ENCODE results near the gene KCMF1. TPM values are rescaled to one million over a fixed set of nuclear protein-coding genes. Genes with fewer than 3 reads are reported as not detected.

The KCMF1 gene
- polyA plus RNA-seq, 1 donor from 2014 or later: 43.3 TPM

DNA sequence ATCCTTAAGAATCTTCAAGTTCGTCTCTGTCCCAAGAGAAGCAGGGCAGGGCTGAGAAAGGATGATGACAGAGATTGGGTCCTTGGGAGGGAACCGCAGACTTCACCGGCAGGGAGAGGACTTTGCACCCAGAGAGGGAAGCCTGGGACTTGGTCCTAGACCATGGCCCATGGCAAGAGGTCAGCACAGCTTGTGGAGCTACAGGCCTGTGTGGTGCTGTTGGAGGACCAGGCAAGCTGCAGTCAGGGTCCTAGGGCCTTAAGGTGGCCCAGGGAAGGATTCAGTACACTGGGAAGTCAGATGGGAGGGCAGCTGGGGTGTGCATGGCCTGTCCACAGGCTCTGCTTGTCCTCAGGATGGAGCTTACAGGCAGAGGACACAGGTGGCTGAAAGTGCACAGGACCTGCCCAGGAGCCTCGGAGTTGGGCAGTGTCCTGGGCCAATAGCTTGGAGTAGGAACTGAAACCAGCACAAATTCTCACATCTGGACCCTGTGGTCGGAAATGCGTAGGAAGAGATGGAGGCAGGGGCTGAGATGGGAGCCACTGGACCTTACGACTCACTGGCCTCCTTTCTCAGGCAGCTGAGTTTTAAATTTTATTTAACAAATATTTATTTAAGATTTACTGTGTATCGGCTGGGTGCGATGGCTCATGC lies 105.8 kb downstream of the KCMF1 start:
- Histone ChIP-seq H3K79me2 (replicated peaks; ENCODE audit: insufficient read depth, low read length) (no peaks in the 10 kb centered on the region), H2AFZ (ENCODE audit: low read depth, low read length) (no peak overlapping the region), H3K9ac (ENCODE audit: low read length) (no peak overlapping the region), H3K9me3 (ENCODE audit: low read length) (no peaks in the 10 kb centered on the region), H3K9me2 (ENCODE audit: insufficient read depth, low read length) (no peaks in the 10 kb centered on the region), H3K36me3 (ENCODE audit: insufficient read depth, low read length) (no peaks in the 10 kb centered on the region), H3F3A (ENCODE audit: insufficient read depth, low read length, poor library complexity, severe bottlenecking) (no peaks in the 10 kb centered on the region), H3K4me3 (ENCODE audit: low read length) (no peak overlapping the region), H3K27me3 (ENCODE audit: insufficient read depth, low read depth, low read length) (no peaks in the 10 kb centered on the region), H4K20me1 (ENCODE audit: insufficient read depth) (no peaks in the 10 kb centered on the region), H3K27ac (ENCODE audit: low read length) (no peak overlapping the region), H3K4me2 (ENCODE audit: low read length) (no peak overlapping the region)
- no peak for TF ChIP-seq RAD21 (conservative IDR thresholded peaks at IDR 0.05)

DNA sequence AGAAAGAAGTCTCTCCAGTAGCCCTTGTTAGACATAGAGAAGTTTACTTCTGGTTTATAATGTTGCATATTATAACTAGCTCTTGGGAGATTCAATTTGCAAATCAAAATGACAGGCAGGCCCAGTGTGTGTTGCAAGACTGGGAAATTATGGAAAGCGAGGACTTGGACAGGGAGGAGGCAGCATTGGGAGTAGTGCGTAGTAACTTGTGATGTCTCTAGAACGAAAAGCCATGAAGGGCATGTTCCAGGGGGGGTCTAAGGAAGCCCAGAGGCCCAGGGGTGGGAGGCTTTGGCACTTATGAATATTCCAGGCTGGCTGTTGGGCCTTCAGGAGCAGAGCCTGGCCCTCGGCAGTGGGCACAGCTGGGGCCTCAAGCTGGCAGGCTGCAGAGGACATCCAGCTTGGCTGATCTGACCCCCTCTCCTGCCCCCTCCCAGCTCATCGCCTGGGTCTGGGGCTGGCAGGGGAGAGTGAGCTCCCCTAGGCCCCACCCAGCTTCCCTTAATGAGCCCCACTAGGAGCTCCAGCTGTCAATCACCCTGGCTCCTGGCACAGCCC lies 107.0 kb downstream of the KCMF1 start:
- H4K20me1 ChIP-seq (ENCODE audit: insufficient read depth): no peaks in the 10 kb centered on the region
- H2AFZ ChIP-seq (ENCODE audit: low read depth, low read length): no peak overlapping the region
- H3K27ac ChIP-seq (ENCODE audit: low read length): no peak overlapping the region
- no peaks in the 10 kb centered on the region for H3F3A ChIP-seq (ENCODE audit: insufficient read depth, low read length, poor library complexity, severe bottlenecking)
- no peak overlapping the region for H3K9ac ChIP-seq (ENCODE audit: low read length)
- H3K27me3 ChIP-seq (ENCODE audit: insufficient read depth, low read depth, low read length): no peaks in the 10 kb centered on the region
- H3K36me3 ChIP-seq (ENCODE audit: insufficient read depth, low read length): no peaks in the 10 kb centered on the region
- H3K79me2 ChIP-seq (replicated peaks; ENCODE audit: insufficient read depth, low read length): no peaks in the 10 kb centered on the region
- H3K4me2 ChIP-seq (ENCODE audit: low read length): no peak overlapping the region
- no peak overlapping the region for H3K4me3 ChIP-seq (ENCODE audit: low read length)
- TF ChIP-seq TAF1 (IDR thresholded peaks at IDR 0.05; ENCODE audit: low read depth) (no peak), MXI1 (conservative IDR thresholded peaks at IDR 0.05; ENCODE audit: poor library complexity, severe bottlenecking) (no peak), EZH2 (IDR thresholded peaks at IDR 0.05; ENCODE audit: borderline replicate concordance, insufficient read depth, low read length, poor library complexity, severe bottlenecking) (no peak), POLR2AphosphoS5 (IDR thresholded peaks at IDR 0.05) (no peak), SMC3 (conservative IDR thresholded peaks at IDR 0.05; ENCODE audit: poor library complexity) (no peak), EP300 (conservative IDR thresholded peaks at IDR 0.05; ENCODE audit: poor library complexity, severe bottlenecking) (no peak), RAD21 (conservative IDR thresholded peaks at IDR 0.05) (no peak)
- TF ChIP-seq, protein P1, sequence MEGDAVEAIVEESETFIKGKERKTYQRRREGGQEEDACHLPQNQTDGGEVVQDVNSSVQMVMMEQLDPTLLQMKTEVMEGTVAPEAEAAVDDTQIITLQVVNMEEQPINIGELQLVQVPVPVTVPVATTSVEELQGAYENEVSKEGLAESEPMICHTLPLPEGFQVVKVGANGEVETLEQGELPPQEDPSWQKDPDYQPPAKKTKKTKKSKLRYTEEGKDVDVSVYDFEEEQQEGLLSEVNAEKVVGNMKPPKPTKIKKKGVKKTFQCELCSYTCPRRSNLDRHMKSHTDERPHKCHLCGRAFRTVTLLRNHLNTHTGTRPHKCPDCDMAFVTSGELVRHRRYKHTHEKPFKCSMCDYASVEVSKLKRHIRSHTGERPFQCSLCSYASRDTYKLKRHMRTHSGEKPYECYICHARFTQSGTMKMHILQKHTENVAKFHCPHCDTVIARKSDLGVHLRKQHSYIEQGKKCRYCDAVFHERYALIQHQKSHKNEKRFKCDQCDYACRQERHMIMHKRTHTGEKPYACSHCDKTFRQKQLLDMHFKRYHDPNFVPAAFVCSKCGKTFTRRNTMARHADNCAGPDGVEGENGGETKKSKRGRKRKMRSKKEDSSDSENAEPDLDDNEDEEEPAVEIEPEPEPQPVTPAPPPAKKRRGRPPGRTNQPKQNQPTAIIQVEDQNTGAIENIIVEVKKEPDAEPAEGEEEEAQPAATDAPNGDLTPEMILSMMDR (IDR thresholded peaks at IDR 0.05; ENCODE audit: poor library complexity, severe bottlenecking): no peak
- TF ChIP-seq, protein P2, sequence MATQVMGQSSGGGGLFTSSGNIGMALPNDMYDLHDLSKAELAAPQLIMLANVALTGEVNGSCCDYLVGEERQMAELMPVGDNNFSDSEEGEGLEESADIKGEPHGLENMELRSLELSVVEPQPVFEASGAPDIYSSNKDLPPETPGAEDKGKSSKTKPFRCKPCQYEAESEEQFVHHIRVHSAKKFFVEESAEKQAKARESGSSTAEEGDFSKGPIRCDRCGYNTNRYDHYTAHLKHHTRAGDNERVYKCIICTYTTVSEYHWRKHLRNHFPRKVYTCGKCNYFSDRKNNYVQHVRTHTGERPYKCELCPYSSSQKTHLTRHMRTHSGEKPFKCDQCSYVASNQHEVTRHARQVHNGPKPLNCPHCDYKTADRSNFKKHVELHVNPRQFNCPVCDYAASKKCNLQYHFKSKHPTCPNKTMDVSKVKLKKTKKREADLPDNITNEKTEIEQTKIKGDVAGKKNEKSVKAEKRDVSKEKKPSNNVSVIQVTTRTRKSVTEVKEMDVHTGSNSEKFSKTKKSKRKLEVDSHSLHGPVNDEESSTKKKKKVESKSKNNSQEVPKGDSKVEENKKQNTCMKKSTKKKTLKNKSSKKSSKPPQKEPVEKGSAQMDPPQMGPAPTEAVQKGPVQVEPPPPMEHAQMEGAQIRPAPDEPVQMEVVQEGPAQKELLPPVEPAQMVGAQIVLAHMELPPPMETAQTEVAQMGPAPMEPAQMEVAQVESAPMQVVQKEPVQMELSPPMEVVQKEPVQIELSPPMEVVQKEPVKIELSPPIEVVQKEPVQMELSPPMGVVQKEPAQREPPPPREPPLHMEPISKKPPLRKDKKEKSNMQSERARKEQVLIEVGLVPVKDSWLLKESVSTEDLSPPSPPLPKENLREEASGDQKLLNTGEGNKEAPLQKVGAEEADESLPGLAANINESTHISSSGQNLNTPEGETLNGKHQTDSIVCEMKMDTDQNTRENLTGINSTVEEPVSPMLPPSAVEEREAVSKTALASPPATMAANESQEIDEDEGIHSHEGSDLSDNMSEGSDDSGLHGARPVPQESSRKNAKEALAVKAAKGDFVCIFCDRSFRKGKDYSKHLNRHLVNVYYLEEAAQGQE (IDR thresholded peaks at IDR 0.05; ENCODE audit: borderline replicate concordance): no peak
- no peaks in the 10 kb centered on the region for H3K9me2 ChIP-seq (ENCODE audit: insufficient read depth, low read length)
- H3K9me3 ChIP-seq (ENCODE audit: low read length): no peaks in the 10 kb centered on the region

Data from neural cell (in vitro differentiated cells).